GM12878 (cell line): ENCODE measurements around the gene GCNT1. TPM values are rescaled to one million over a fixed set of nuclear protein-coding genes. Genes with fewer than 3 reads are reported as not detected.

ENCODE experiments used
- BRCA1 ChIP-seq: IDR thresholded peaks from 2 replicates; pipeline ENCODE4 v1.6.1; 2011; ENCODE audit warnings: low read depth, low read length, improper control_type of control experiment
- CEBPZ ChIP-seq: fragments of 150-350 bp; IDR thresholded peaks from 2 replicates; pipeline ENCODE4 v1.6.1; 2016; ENCODE audit warnings: low read depth, low read length
- KLF5 ChIP-seq: fragments of 450-650 bp; IDR thresholded peaks from 2 replicates; pipeline ENCODE4 v1.6.1; 2014; ENCODE audit warnings: mild to moderate bottlenecking; ENCODE audit not compliant: partially characterized antibody
- NFXL1 ChIP-seq: fragments of 450-650 bp; IDR thresholded peaks from 2 replicates; pipeline ENCODE4 v1.6.1; 2017; ENCODE audit warnings: antibody characterized with exemption, mild to moderate bottlenecking, borderline replicate concordance
- NR2F1 ChIP-seq: fragments of 450-650 bp; conservative IDR thresholded peaks from 2 replicates; pipeline ENCODE4 v1.6.1; 2017; ENCODE audit warnings: mild to moderate bottlenecking
- STAT3 ChIP-seq: IDR thresholded peaks from 2 replicates; pipeline ENCODE4 v1.6.1; 2011; ENCODE audit warnings: low read depth, low read length, improper control_type of control experiment
- polyA plus RNA-seq, 11 experiments: library from polyadenylated mRNA; depleted of rRNA in 4 of 11; unstranded in 6 of 11; stranded (reverse) in 5 of 11; fragments of >200 nt; fragmentation: Nextera tagmentation in 4 of 11; fragmentation: Illumina TruSeq in 1 of 11; extraction: Ambion mirVana in 4 of 11; extraction: Trizol in 1 of 11; gene quantifications; 1 replicate in 1 of 11; 2 replicates in 10 of 11; pipeline versions ENCODE4 v1.2.1 to v1.2.3, GENCODE V29; 2011 to 2016; ENCODE audit warnings: inconsistent platforms in 2 of 11, missing spikeins in 2 of 11, low read depth in 1 of 11
- total RNA-seq, 4 experiments: library from RNA; depleted of rRNA in 3 of 4; stranded (reverse); fragments of >200 nt in 3 of 4; fragmentation: Illumina TruSeq in 1 of 4; extraction: Trizol in 1 of 4; gene quantifications; 2 replicates each; pipeline versions ENCODE4 v1.2.1 to v1.2.3, GENCODE V29; 2013 to 2021
- TF ChIP-seq, protein P1 (sequence below): IDR thresholded peaks from 2 replicates; pipeline ENCODE4 v1.6.1; 2011; ENCODE audit warnings: mild to moderate bottlenecking, low read depth, low read length, moderate library complexity; ENCODE audit not compliant: insufficient replicate concordance
- TF ChIP-seq, protein P2 (sequence below): fragments of 450-650 bp; formaldehyde crosslinking; IDR thresholded peaks from 2 replicates; pipeline ENCODE4 v1.5.0; 2022; ENCODE audit warnings: mild to moderate bottlenecking, missing genetic modification characterization

The GCNT1 gene
- total and polyA plus RNA-seq, 10 of the 15 experiments (the other 5 are each of a cell fraction or from before 2014, with no cell fraction given), result 2.8 to 17.8 (median 7.1) TPM

DNA sequence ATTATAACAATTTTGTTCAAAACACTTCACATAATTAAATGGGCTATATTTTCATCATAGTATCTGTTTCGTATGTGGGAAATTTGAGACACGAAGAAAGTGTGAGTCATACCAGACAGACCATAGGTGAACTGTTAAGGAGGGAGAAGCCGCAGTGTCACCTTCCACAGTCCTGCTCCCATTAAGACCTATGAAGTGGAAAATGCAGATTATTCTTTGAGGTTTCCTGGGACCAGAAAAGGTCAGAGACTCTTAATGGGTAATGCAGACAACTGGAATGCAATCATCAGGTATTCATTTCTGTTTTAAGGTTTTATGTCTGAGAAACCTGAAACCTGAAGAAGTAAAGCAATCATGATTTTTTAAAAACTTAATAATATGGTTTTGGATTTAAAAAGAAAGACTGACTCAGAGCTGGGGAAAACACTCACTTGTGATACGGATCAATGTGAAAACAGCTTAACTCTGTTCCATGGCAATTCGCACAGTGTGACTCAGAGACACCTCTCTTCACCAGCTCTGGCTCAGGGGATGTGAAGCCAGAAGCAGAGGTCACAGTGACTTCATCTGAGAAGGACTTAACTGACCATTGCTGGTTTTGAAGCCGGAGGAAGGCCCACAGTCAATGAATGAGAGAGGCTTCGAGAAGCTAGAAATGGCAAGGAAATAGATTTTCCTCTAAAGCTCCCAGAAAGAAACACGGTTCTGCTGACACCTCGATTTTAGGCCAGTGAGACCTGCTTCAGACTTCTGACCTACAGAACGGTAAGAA is 17.2 kb upstream of the GCNT1 start (continued):
- TF ChIP-seq NFXL1 (no peak), CEBPZ (no peak), STAT3 (0 out of 2 replicates have a peak, but pooled peaks have one; percentile 65), BRCA1 (no peak), NR2F1 (peak; percentile 99), KLF5 (no peak)
- TF ChIP-seq, protein P1, sequence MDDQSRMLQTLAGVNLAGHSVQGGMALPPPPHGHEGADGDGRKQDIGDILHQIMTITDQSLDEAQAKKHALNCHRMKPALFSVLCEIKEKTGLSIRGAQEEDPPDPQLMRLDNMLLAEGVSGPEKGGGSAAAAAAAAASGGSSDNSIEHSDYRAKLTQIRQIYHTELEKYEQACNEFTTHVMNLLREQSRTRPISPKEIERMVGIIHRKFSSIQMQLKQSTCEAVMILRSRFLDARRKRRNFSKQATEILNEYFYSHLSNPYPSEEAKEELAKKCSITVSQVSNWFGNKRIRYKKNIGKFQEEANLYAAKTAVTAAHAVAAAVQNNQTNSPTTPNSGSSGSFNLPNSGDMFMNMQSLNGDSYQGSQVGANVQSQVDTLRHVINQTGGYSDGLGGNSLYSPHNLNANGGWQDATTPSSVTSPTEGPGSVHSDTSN, result no peak
- TF ChIP-seq, protein P2, sequence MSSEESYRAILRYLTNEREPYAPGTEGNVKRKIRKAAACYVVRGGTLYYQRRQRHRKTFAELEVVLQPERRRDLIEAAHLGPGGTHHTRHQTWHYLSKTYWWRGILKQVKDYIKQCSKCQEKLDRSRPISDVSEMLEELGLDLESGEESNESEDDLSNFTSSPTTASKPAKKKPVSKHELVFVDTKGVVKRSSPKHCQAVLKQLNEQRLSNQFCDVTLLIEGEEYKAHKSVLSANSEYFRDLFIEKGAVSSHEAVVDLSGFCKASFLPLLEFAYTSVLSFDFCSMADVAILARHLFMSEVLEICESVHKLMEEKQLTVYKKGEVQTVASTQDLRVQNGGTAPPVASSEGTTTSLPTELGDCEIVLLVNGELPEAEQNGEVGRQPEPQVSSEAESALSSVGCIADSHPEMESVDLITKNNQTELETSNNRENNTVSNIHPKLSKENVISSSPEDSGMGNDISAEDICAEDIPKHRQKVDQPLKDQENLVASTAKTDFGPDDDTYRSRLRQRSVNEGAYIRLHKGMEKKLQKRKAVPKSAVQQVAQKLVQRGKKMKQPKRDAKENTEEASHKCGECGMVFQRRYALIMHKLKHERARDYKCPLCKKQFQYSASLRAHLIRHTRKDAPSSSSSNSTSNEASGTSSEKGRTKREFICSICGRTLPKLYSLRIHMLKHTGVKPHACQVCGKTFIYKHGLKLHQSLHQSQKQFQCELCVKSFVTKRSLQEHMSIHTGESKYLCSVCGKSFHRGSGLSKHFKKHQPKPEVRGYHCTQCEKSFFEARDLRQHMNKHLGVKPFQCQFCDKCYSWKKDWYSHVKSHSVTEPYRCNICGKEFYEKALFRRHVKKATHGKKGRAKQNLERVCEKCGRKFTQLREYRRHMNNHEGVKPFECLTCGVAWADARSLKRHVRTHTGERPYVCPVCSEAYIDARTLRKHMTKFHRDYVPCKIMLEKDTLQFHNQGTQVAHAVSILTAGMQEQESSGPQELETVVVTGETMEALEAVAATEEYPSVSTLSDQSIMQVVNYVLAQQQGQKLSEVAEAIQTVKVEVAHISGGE (CRISPR knock-in tag), result no peak
